Mucosa of gallbladder (tissue), 1 donor: ENCODE data around the gene TFG. TPM values are rescaled to one million over a fixed set of nuclear protein-coding genes. Genes with fewer than 3 reads are reported as not detected.
A peak's percentile ranks its signal among the peaks of the same experiment; 100 is the strongest.
"Not testable (repeated sequence)": the region's sequence is repeated elsewhere in the genome, so short reads cannot be mapped to it uniquely, and the experiment has no call there.

ENCODE experiments used
- DNase-seq: peaks from one replicate; pipeline ENCODE4 v3.0.0-alpha.2; 2020; ENCODE audit warnings: low spot score
- total RNA-seq: library from RNA; stranded (reverse); gene quantifications from one replicate; pipeline ENCODE4 v1.2.1, GENCODE V29; 2021
- donor health status: DM: no; HTN: no; CAD: no.

The TFG gene
- 112 TPM for total RNA-seq

DNA sequence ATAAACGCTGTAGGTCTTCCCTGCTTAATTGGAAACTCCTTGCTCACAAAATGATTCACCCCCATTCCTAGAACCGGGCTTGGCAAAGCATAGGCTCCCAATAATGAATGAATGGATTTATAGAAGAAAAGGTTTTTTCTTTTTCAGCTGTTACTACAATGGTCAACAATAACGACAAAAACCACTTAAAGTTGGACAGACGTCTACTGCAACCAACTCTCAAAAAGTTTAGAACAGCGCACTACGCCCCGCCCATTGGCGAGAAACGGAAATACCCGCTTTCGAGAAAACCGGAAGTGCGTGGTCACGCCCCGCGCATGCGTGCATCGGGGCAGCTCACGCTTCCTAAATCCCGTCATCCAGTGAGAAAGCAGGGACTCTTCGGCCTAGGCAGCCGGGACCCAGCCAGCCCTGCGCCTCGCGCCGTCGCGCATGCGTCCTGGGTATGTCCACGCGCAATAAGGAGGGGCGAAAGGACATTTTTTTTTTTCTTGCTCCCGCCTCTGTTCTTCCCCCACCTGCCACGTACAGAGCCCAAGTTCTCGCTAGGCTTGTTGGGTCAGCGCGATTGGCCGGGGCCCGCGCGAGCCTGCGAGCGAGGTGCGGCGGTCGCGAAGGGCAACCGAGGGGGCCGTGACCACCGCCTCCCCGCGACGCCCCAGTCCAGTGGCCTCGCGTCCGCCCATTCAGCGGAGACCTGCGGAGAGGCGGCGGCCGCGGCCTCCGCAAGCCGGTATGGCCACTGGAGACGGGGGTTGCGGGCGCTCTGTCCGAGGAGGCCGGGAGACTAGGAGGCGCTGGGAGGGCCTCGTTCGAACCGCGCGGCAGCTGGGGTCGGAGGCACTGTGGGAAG lies at the start of gene TFG:
TFG (plus strand) TSS at position 506 of the 853 bp plus-strand sequence. CDS start 4,192 bp downstream, outside the sequence.
- peak; percentile 99 for DNase-seq

GRCh38 chr3:100661294-100661693 lies 48.0 kb upstream of the TFG start:
- not testable (repeated sequence) for DNase-seq

- DNase-seq = no peak
These were observed 47.0 kb upstream of the TFG start for GRCh38 chr3:100662113-100662823.

GRCh38 chr3:100665230-100665629 lies 44.1 kb upstream of the TFG start:
- no peak for DNase-seq

DNA sequence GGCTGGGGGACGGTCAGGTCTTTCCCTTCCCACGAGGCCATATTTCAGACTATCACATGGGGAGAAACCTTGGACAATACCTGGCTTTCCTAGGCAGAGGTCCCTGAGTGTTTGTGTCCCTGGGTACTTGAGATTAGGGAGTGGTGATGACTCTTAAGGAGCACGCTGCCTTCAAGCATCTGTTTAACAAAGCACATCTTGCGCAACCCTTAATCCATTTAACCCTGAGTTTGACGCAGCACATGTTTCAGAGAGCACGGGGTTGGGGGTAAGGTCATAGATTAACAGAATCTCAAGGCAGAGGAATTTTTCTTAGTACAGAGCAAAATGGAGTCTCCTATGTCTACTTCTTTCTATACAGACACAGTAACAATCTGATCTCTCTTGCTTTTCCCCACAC lies 42.6 kb upstream of the TFG start:
- not testable (repeated sequence) for DNase-seq

GRCh38 chr3:100667316-100667715 lies 42.0 kb upstream of the TFG start:
- DNase-seq = not testable (repeated sequence)

- DNase-seq = not testable (repeated sequence)
These were observed 38.3 kb upstream of the TFG start for GRCh38 chr3:100670995-100671394.

- no peak for DNase-seq
These were observed 27.8 kb upstream of the TFG start for GRCh38 chr3:100681496-100681895.

DNA sequence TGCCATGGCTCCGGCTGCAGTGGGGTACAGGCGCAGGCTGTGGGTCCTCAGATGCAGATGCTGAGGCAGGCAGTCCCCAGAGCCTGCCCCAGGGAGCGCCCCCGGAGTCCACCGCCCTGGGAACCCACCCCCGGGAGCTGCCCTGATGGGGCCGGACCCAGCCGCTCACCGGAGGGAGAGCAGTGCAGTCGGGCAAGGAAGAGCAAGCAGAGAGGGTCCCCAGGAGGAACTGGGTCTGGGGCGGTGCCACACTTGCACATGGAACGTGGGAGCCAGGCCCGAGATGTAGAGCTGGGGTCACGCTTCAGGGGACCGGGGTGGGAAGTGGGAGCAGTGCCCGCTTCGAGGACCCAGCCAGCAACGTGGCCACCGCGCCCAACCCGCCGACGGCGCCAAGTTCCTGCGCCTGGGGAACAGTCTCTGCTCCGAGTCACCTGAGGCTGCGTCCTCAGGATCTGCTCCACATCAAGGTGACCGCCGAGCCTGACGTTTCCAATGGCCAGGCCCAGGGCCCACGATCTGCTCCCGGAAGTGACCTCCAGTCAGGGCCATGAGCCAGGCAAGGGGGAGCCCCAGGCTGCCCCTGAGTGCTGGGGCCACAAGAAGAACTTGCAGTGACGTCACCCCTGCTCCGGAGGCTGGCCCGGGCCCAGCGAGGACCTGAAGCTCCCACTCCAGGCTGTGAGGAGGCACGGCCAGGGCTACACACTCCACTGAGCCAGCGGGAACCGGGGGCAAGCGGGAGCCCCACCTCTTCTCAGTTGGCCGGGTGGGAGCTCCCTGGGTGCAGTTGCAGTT lies 27.0 kb upstream of the TFG start:
- peak; percentile 42 for DNase-seq

DNA sequence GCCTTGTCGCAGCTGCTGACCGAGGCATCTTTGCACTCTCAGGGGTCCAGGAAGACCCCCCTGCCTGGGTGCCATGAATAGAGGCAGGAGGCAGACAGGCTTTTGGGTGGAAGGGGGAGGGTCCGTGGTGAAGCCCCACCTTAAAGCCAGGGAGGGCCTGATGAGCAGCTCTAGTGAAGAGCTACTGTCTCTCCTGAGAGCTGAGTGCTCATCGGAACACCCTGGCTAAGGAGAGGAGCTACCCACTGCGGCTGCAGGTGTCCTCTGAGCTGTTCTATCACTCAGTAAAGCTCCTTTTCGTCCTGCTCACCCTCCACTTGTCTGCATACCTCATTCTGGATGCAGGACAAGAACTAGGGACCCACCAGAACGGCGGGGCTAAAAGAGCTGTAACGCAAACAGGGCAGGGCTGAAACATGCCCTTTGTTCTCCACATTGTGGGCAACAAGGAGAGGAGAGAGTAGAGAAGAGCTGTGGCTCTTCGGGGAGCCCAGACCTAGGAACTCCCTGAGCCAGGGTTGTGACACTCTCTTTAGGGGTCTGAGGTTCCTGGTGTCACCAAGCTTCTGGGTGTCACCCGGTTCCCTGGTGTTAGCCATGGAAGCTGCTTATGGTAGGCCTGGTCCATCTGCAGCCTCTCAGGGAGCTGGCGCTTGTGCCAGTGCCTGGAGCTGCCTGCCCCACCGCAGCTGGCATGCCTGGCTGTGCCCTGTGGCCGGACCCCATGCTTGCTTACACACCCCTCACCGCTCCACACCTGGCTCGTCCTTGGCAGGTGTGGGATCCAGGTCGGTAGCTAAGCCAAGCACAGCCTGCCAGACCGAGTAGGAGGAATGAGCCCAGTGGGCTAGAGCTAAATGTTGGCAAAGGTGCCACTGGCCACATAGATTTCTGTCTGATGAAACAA lies 26.2 kb upstream of the TFG start:
- no peak for DNase-seq

- DNase-seq = no peak
These were observed 16.1 kb upstream of the TFG start for GRCh38 chr3:100693225-100693624.

DNA sequence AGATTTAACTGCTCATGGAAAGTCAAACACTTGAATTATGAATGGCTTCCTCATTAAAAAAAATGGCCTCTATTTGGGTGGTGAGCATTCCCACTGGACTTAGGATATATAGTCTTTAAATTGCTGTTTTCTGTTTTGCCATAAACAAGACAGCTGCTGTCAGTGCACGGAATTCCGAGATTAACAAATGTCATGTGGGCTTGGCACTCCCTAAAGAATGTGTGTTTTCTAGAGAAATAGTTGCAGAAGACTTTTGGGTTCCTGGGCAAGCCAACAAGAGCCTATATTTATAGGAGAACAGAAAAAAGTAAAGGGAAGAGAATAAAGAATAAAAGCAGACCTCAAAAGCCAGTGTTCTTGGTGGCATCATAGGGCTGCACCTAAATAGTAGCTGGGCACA lies 13.6 kb upstream of the TFG start:
- DNase-seq = no peak

DNA sequence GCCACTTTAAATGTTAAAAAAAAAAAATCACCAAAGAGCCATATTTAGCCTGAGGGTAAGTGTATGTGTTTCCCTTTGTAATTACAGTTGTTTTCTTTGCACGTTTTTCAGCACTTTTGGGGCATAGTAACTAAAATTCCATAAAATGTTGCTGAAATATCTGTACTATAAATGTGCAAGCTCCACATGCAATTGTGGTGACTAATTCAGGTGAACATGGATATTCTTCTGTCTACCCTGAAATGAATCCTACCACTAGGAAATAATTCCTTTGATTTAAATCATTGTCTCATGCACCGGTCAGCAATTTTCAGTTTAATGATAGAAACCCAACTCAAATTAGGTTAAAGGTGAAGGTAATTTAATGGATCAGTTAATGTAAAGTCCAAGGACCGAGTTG lies 13.1 kb upstream of the TFG start:
- no peak for DNase-seq

GRCh38 chr3:100697172-100697571 lies 12.1 kb upstream of the TFG start:
- DNase-seq = peak; percentile 62

DNA sequence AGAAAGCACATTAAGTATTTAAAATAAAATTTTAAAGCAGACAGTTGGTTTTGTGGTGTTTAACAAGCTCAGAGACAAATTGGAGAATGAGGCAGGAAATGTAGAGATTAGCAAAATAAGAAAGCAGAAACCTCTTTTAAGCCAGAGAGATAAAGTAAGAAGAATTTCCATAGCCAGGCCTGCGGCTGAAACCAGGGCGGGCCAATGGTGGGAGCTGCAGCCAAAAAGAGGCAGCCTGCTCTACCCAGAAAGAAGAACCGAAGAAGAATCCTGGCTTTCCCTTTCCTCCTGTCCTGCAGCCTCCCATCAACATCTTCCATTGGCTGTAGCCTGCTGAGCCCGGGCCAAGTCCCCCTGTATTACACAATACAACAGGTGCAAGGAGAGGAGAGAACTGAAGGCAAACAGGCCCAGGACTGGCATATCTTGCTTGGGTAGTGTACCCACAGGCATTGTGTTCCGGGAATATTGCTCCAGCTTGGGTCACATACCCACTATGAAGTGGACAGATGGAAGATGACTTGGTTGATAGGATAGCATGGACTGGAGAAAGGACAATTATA lies 11.5 kb upstream of the TFG start:
- DNase-seq = no peak

GRCh38 chr3:100698736-100699135 lies 10.6 kb upstream of the TFG start:
- no peak for DNase-seq

- no peak for DNase-seq
These were observed 8.6 kb upstream of the TFG start for GRCh38 chr3:100700708-100701107.

GRCh38 chr3:100702082-100702979 lies 7.0 kb upstream of the TFG start:
- no peak for DNase-seq

DNA sequence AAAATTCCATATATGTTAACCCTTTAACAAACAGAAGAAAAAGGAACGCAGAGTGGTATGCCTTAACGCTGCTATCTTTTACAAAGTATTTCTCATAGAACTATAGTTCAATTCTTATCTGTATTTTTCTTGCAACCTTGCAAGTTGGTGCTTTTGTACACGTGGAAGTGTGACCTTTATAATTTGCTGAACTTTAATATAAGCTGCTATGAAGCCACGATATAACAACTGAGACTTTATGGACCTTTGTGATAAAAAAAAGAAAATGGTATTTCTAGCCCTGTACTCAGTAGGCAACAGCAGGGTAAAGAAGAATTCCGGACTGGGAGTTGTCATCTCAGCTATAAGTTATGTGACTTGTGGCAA lies 6.3 kb upstream of the TFG start:
- no peak for DNase-seq

DNA sequence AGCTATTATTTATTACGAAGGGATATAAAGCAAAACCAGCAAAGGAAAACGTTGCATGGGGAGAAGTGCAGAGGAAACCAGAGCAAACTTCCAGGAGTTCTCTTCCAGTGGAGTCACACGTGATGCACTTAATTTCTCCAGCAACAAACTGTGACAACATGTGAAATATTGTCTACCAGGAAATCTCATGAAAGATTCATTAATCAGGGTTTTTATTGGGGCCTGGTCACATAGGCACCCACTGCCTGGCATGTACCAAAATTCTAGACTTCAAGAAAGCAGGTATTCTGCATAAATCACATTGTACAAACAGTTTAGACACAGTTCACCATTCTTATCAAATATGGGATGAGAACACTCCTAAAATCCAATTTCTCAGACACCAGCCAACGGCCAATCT lies 5.4 kb upstream of the TFG start:
- no peak for DNase-seq
